IPS-NIHi7 (cell line): ENCODE measurements around the gene BAZ2B.
"Not testable (repeated sequence)": the region's sequence is repeated elsewhere in the genome, so short reads cannot be mapped to it uniquely, and the experiment has no call there.

ENCODE experiments used
- DNase-seq: peaks from one replicate; pipeline ENCODE4 v3.0.0; 2012; ENCODE audit warnings: mixed read lengths; ENCODE audit errors: extremely low spot score

The BAZ2B gene

GRCh38 chr2:159419403-159419802 lies 196.9 kb downstream of the BAZ2B start:
- DNase-seq = no peak

GRCh38 chr2:159411460-159411859 lies 204.9 kb downstream of the BAZ2B start:
- DNase-seq = no peak

DNA sequence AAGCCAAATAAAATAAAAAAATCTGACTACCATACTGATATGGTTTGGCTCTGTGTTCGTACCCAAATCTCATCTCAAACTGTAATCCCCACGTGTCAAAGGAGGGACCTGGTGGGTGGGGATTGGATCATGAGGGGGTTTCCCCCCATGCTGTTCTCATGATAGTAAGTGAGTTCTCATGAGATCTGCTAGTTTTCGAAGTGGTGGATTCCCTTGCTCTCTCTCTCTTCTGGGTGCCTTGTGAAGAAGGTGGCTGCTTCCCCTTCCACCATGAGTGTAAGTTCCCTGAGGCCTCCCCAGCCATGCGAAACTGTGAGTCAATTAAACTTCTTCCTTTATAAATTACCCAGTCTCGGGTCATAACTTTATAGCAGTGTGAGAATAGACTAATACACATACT lies 206.1 kb downstream of the BAZ2B start:
- no peak for DNase-seq

- DNase-seq = no peak
These were observed 207.1 kb downstream of the BAZ2B start for GRCh38 chr2:159409116-159409800.

GRCh38 chr2:159402790-159403189 lies 213.6 kb downstream of the BAZ2B start:
- no peak for DNase-seq

GRCh38 chr2:159402160-159402559 lies 214.2 kb downstream of the BAZ2B start:
- DNase-seq = not testable (repeated sequence)

- DNase-seq = no peak
These were observed 216.5 kb downstream of the BAZ2B start for GRCh38 chr2:159399716-159400415.

DNA sequence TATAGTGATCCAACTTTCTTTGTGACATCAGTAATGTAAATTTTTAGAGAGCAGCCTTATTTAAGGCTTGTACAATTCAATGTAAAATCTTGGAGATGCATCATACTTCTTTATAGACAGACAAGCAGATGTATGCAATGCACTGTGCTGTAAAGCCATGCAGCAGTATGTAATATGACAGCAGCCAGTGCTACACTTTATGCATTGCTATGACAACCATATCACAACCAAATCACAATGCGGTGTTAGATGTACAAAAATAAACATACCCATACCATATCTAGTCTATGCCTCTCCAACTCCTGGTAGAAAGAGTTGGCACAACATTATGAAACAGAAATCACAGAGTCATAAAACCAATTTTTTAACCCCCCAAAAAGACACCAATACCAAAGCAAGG lies 219.5 kb downstream of the BAZ2B start:
- DNase-seq = no peak

- DNase-seq = no peak
These were observed 233.8 kb downstream of the BAZ2B start for GRCh38 chr2:159382447-159383028.

DNA sequence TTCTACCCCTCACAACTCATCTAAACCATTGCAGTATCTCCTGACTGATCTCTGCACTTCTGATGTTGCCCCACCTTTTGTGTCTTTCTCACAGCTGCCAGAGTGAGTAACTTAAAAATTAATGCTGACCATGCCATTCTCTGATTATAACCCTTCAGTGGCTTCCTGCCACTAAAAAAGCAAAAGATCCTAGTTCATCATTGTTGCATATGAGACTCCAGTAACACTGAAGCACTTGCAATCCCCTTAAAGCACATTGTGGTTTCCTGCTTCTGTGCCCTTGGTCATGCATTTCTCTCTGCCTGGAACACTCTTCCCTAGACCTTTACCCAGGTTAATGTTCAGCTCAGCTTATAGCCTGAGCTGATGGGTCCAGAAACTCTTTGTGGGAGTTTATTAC lies 234.8 kb downstream of the BAZ2B start:
- DNase-seq = no peak

DNA sequence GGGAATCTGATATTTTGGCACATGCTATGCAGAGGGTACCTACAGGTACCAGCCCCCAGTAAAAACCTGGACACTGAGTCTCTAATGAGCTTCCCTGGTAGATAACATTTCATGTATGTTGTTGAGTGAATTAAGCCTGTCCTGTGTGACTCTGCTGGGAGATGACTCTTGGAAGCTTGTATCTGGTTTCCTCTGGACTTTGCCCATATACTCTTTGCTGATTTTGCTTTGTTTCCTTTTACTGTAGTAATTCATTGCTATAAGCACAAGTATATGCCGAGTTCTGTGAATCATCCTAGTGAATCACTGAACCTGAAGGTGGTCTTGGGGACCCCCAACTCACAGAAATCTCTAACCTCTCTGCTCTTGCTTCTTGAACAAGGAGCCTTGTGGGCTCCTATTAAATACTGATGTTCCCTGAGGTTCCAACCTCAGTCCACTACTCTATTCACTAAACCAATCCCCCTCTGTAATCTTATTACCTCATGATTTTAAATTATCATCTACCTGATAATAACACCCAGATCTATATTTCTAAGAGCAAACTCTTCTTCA lies 235.6 kb downstream of the BAZ2B start:
- no peak for DNase-seq

DNA sequence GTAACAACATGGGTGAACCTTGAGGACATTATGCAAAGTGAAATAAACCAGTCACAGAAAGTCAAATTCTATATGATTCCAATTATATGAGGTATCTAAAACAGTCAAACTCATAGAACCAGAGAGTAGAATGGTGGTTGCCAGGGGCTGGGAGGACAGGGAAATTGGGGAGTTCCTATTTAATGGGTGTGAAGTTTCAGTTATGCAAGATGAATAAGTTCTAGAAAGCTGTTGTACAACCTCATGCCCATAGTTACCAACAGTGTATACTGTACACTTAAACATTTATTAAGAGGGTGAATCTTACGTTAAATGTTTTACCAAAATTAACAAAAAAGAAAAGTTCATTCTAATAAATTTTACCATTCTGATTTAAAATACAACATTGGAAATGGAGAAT lies 237.2 kb downstream of the BAZ2B start:
- DNase-seq = no peak

GRCh38 chr2:159375241-159375640 lies 241.1 kb downstream of the BAZ2B start:
- no peak for DNase-seq

DNA sequence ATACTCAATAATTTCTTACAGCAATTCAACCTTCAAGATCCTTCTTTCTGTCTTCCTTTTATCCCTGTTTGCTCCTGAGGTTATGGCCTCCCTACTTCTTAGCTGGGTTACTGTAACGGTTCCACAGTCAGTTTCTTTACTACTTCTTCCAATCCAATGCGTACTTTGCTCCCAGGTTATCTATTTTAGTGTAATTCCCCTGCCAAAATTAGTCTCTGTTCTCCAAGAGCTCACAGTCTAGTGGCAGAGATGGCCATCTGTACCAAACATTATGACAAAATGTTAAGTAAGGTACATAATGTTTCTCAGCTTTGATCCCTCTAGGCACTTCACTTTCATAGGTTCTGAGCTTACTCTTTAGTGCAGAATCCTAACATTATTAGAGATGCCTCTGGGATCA lies 244.8 kb downstream of the BAZ2B start:
- no peak for DNase-seq

DNA sequence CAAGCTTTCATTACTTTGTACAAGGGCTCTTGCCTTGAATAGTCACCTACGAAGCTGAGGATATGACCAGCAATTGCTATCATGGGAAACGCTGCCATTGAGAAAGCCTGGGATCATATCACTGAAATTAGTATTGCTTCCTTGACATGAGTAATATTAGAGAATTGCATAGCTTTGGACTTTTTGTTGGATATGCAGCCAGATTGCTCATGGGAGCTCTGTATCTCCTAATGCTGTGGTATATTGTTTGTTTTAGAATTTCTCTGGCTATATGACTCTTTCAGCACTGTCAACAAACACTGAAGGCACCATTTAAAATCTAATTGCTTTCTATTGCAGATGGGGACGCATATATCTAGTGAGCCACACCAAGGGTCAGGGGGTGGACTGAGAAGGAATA lies 249.8 kb downstream of the BAZ2B start:
- no peak for DNase-seq

DNA sequence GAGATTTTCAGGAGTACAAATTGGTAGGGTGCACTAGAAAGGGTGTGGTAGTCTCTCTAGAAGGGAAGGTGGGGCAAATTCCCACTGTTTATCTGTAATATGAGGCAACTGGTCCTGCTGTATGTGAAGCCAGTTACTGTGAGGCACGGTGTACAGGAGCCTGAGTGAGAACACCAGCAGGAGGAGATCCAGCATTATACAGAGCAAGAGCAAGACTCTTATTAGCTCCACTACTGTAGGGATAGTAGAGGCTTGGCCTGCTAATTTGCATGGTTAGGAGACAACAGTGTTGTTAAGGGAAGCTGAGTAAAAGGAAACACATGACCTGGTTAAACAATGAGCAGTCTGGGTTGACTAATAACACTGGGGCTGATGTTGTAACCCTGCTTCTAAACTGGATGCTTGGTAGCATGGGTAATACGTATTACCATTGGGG lies 253.5 kb downstream of the BAZ2B start:
- no peak for DNase-seq

DNA sequence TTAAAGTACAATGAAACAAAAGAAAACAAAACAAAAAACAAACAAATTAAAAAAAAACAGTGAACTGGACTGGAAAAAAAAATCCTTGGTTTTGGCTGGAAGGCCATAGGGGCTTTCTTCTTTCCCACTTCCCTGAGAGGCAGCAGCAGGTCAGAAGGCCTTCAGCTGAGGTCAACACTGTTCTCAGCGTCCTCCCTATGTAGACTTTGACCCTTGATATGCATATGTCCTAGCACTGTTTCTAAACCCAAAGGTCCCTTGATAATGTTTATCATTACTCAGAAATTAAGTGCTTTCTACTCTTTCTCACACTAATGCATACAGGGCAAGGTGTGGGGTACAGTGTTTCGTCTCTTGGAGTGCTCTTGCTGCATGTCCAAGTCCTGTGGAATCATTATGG lies 254.3 kb downstream of the BAZ2B start:
- DNase-seq = no peak

- DNase-seq = not testable (repeated sequence)
These were observed 254.7 kb downstream of the BAZ2B start for GRCh38 chr2:159361603-159362002.

- no peak for DNase-seq
These were observed 260.2 kb downstream of the BAZ2B start for GRCh38 chr2:159356053-159356554.

DNA sequence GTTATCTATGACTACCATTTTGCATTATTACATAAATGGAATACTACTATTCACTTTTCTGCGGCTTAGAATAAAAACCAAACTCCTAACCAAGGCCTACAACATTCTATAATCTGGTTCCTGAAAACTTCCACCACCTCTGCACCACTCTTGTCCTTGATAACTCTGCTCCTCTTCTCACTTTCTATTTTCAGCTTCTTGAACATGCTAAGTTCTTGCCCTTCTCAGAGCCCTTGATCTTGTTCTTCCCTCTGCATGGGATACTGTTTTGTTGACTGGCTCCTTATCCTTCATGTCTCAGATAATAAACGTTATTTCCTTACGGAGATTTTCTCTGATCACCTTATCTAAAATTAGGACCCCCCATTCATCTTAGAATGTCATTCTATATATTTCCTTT lies 264.4 kb downstream of the BAZ2B start:
- no peak for DNase-seq

DNA sequence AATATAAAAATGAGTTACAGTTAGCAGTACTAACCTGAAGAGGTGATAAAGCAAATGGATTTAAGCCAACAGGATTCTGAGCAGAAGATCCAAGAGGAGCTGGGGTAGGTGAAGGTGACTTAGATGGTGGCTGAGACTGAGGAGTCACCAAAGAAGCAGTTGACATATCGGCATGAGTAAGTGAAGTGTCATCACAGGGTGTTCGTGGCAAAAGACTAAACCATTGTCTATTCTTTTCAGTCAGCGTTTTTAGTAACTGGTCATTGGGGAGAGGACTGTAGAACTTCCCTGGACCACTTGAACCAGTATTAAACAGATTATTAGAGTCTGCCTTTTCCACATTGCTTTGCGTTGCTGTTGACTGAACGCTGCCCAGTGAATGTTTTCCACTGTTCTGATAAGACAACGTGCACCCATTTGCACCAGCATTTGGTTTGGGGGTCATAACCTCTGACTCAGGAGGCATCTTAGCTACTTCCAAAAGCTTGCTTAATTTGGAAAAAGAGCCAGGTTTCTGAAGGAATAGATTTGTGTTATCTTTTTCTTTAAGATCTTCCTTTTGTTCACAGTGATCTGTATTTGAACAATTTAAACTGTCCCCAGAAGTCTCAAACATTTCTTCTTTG lies 266.6 kb downstream of the BAZ2B start:
- DNase-seq = no peak

- no peak for DNase-seq
These were observed 289.6 kb downstream of the BAZ2B start for GRCh38 chr2:159326569-159327255.
